ENCODE results near the gene GPR65. TPM values are rescaled to one million over a fixed set of nuclear protein-coding genes. Genes with fewer than 3 reads are reported as not detected.

Gene GPR65
- total RNA-seq, 1 experiment from 2014 or later = not detected

GRCh38 chr14:87975636-87976035 is 29.3 kb upstream of the GPR65 start:
- Histone ChIP-seq H2BK15ac (ENCODE audit: low read depth, low read length) (no peak overlapping the region), H2BK5ac (ENCODE audit: insufficient read length, low read length) (no peak overlapping the region), H4K8ac (replicated peaks; ENCODE audit: insufficient read length, low read depth, low read length) (no peak overlapping the region), H3K9me3 (ENCODE audit: control insufficient read depth, low read depth, low read length) (no peaks in the 10 kb centered on the region), H3K23me2 (ENCODE audit: insufficient read length, low read depth, low read length, poor library complexity, severe bottlenecking) (no peaks in the 10 kb centered on the region), H3K56ac (ENCODE audit: insufficient read length, low read depth, low read length) (no peak overlapping the region), H3K27ac (ENCODE audit: insufficient read length, low read depth, low read length) (no peak overlapping the region), H3K79me2 (ENCODE audit: insufficient read depth, low read length) (no peaks in the 10 kb centered on the region), H3K9ac (ENCODE audit: extremely low read depth, insufficient read length, low read length) (no peak overlapping the region), H4K20me1 (ENCODE audit: control insufficient read depth, insufficient read depth, insufficient read length) (no peaks in the 10 kb centered on the region), H2AK5ac (ENCODE audit: insufficient read length, low read length) (no peak overlapping the region), H2AFZ (ENCODE audit: low read length) (no peak overlapping the region), H3K27me3 (ENCODE audit: insufficient read depth, low read length) (no peaks in the 10 kb centered on the region), H4K5ac (ENCODE audit: insufficient read length, low read depth, low read length) (no peak overlapping the region), H3K4me2 (ENCODE audit: insufficient read depth, insufficient read length, low read length) (no peak overlapping the region), H3K23ac (ENCODE audit: insufficient read length, low read depth, low read length) (no peak overlapping the region), H3K79me1 (ENCODE audit: insufficient read depth, low read depth, low read length, poor library complexity, severe bottlenecking) (no peaks in the 10 kb centered on the region), H3K14ac (ENCODE audit: insufficient read depth, low read length) (no peak overlapping the region), H3K18ac (ENCODE audit: insufficient read length, low read depth, low read length) (no peak overlapping the region), H3K4ac (ENCODE audit: low read depth, low read length) (no peak overlapping the region), H2BK12ac (ENCODE audit: insufficient read length, low read depth, low read length) (no peak overlapping the region), H4K91ac (ENCODE audit: insufficient read length, low read depth, low read length) (no peak overlapping the region), H3T11ph (ENCODE audit: low read length) (no peak overlapping the region), H2BK20ac (ENCODE audit: low read depth, low read length, poor library complexity, severe bottlenecking) (no peak overlapping the region), H2BK120ac (ENCODE audit: low read depth, low read length, poor library complexity, severe bottlenecking) (no peak overlapping the region), H3K4me1 (ENCODE audit: insufficient read depth, low read length) (no peaks in the 10 kb centered on the region)
- peaks cover 2 to 5% (median 4%) of the 10 kb centered on the region in 3 experiments; a peak in 5 of 7 replicates for H3K36me3 Mint-ChIP-seq (ENCODE audit: insufficient read depth in 1 of 3, low read depth in 3 of 3)
- no peak for TF ChIP-seq CTCF (conservative IDR thresholded peaks at IDR 0.05)
- H3K27me3 Mint-ChIP-seq (ENCODE audit: low read depth) = no peaks in the 10 kb centered on the region
- no peak for DNase-seq
- no peak overlapping the region for H3K27ac Mint-ChIP-seq
- H3K4me3 Mint-ChIP-seq = no peak overlapping the region
- H3K4me1 Mint-ChIP-seq = no peaks in the 10 kb centered on the region
- H3K9me3 Mint-ChIP-seq = peaks cover 0 to 3% of the 10 kb centered on the region in 2 experiments; a peak in 1 of 5 replicates
